ENCODE results near the gene CDH23. TPM values are rescaled to one million over a fixed set of nuclear protein-coding genes. Genes with fewer than 3 reads are reported as not detected.

CDH23 gene
- total RNA-seq, 1 experiment from 2014 or later, result 2.9 TPM

- TF ChIP-seq CTCF (IDR thresholded peaks at IDR 0.05) (no peak), GTF2I (CRISPR knock-in tag; conservative IDR thresholded peaks at IDR 0.05) (no peak), ZNF396 (CRISPR knock-in tag; IDR thresholded peaks at IDR 0.05; ENCODE audit: borderline replicate concordance) (no peak), NFYB (CRISPR knock-in tag; conservative IDR thresholded peaks at IDR 0.05; ENCODE audit: low read depth) (no peak)
Observed at GRCh38 chr10:71825217-71825616, 428.5 kb downstream of the CDH23 start (continued).

- ChIA-PET POLR2A (no interaction called here), CTCF (interaction anchor here (1.4 to 4.2 kb wide), 2 partner anchors 8 to 69 kb away, joined by 4 to 28 read pairs; no protein-coding TSS in a partner anchor)
- Mint-ChIP-seq H3K4me3 (no peak overlapping the region), H3K27me3 (ENCODE audit: low read depth) (no peaks in the 10 kb centered on the region), H3K4me1 (peaks cover 29% of the 10 kb centered on the region), H3K27ac (no peak overlapping the region), H3K36me3 (peaks cover 72% of the 10 kb centered on the region), H3K9me3 (no peaks in the 10 kb centered on the region)
- TF ChIP-seq RORB (CRISPR knock-in tag; IDR thresholded peaks at IDR 0.05), result no peak
- TF ChIP-seq ZNF671 (CRISPR knock-in tag; IDR thresholded peaks at IDR 0.05), result no peak
- ATAC-seq (no peak), DNase-seq (ENCODE audit: low spot score) (no peak)
Observed at GRCh38 chr10:71827852-71828251, 431.1 kb downstream of the CDH23 start.

DNA sequence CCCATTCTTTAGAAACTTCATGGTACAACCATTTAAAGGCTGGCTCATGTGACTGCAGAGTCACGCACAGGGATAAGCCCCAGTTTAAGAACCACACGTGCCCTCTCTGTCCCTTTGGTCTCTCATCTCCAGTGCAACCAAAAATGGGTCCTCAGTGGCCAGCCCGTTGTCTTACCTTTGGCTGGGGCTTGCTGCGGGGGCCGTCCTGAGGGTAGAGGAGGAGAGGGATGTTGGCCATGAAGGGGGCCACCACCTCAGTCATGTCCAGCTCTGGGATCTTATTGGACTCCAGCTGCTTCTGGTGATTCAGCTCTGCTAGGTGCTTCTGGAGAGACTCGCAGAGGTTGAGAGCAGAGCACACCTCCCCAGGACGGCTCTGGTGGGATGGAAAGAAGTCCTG, 432.0 kb downstream of the CDH23 start:
- POLR2A ChIA-PET, result no interaction called here
- CTCF ChIA-PET, result interaction anchor here (1.0 kb wide), 1 partner anchor 67 kb away, joined by 4 read pairs; no protein-coding TSS in a partner anchor
- Mint-ChIP-seq H3K9me3 (no peaks in the 10 kb centered on the region), H3K36me3 (peaks cover 71% of the 10 kb centered on the region), H3K4me3 (no peak overlapping the region), H3K27me3 (ENCODE audit: low read depth) (no peaks in the 10 kb centered on the region), H3K27ac (no peak overlapping the region), H3K4me1 (peaks cover 24% of the 10 kb centered on the region)
- TF ChIP-seq ETV6 (CRISPR knock-in tag; IDR thresholded peaks at IDR 0.05) (no peak), TEAD1 (CRISPR knock-in tag; IDR thresholded peaks at IDR 0.05) (no peak), ESRRA (CRISPR knock-in tag; IDR thresholded peaks at IDR 0.05; ENCODE audit: borderline replicate concordance) (no peak), SOX15 (CRISPR knock-in tag; IDR thresholded peaks at IDR 0.05) (no peak), NFATC4 (CRISPR knock-in tag; IDR thresholded peaks at IDR 0.05) (no peak), FOXP1 (CRISPR knock-in tag; IDR thresholded peaks at IDR 0.05; ENCODE audit: borderline replicate concordance) (no peak), RORB (CRISPR knock-in tag; IDR thresholded peaks at IDR 0.05) (no peak), OVOL2 (CRISPR knock-in tag; IDR thresholded peaks at IDR 0.05; ENCODE audit: borderline replicate concordance) (no peak), ELF4 (CRISPR knock-in tag; IDR thresholded peaks at IDR 0.05; ENCODE audit: low read depth) (no peak), FOXJ3 (CRISPR knock-in tag; IDR thresholded peaks at IDR 0.05; ENCODE audit: borderline replicate concordance) (no peak), ZMAT4 (CRISPR knock-in tag; IDR thresholded peaks at IDR 0.05) (no peak)
- TF ChIP-seq, protein P1, sequence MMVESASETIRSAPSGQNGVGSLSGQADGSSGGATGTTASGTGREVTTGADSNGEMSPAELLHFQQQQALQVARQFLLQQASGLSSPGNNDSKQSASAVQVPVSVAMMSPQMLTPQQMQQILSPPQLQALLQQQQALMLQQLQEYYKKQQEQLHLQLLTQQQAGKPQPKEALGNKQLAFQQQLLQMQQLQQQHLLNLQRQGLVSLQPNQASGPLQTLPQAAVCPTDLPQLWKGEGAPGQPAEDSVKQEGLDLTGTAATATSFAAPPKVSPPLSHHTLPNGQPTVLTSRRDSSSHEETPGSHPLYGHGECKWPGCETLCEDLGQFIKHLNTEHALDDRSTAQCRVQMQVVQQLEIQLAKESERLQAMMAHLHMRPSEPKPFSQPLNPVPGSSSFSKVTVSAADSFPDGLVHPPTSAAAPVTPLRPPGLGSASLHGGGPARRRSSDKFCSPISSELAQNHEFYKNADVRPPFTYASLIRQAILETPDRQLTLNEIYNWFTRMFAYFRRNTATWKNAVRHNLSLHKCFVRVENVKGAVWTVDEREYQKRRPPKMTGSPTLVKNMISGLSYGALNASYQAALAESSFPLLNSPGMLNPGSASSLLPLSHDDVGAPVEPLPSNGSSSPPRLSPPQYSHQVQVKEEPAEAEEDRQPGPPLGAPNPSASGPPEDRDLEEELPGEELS (CRISPR knock-in tag; IDR thresholded peaks at IDR 0.05), result no peak
- TF ChIP-seq, protein P2, sequence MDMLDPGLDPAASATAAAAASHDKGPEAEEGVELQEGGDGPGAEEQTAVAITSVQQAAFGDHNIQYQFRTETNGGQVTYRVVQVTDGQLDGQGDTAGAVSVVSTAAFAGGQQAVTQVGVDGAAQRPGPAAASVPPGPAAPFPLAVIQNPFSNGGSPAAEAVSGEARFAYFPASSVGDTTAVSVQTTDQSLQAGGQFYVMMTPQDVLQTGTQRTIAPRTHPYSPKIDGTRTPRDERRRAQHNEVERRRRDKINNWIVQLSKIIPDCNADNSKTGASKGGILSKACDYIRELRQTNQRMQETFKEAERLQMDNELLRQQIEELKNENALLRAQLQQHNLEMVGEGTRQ (CRISPR knock-in tag; IDR thresholded peaks at IDR 0.05), result no peak
- no peak for ATAC-seq
- no peak for DNase-seq (ENCODE audit: low spot score)

- Mint-ChIP-seq H3K27me3 (ENCODE audit: low read depth) (no peaks in the 10 kb centered on the region), H3K4me3 (no peak overlapping the region), H3K36me3 (peaks cover 71% of the 10 kb centered on the region), H3K4me1 (peaks cover 20% of the 10 kb centered on the region), H3K9me3 (no peaks in the 10 kb centered on the region), H3K27ac (no peak overlapping the region)
- no peak for ATAC-seq
- ChIA-PET POLR2A (no interaction called here), CTCF (interaction anchor here (1.0 kb wide), 1 partner anchor 67 kb away, joined by 4 read pairs; no protein-coding TSS in a partner anchor)
- DNase-seq (ENCODE audit: low spot score), result no peak
- TF ChIP-seq, protein P3, sequence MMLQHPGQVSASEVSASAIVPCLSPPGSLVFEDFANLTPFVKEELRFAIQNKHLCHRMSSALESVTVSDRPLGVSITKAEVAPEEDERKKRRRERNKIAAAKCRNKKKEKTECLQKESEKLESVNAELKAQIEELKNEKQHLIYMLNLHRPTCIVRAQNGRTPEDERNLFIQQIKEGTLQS (CRISPR knock-in tag; conservative IDR thresholded peaks at IDR 0.05), result no peak
- no peak for TF ChIP-seq E2F5 (CRISPR knock-in tag; IDR thresholded peaks at IDR 0.05)
- TF ChIP-seq CBFB (CRISPR knock-in tag; IDR thresholded peaks at IDR 0.05; ENCODE audit: low read depth), result no peak
- TF ChIP-seq PRRX2 (CRISPR knock-in tag; IDR thresholded peaks at IDR 0.05), result no peak
- TF ChIP-seq, protein P2 (CRISPR knock-in tag; IDR thresholded peaks at IDR 0.05), result no peak
- TF ChIP-seq SOX15 (CRISPR knock-in tag; IDR thresholded peaks at IDR 0.05), result no peak
- TF ChIP-seq CREM (CRISPR knock-in tag; IDR thresholded peaks at IDR 0.05), result no peak
- no peak for TF ChIP-seq NR2C2 (CRISPR knock-in tag; IDR thresholded peaks at IDR 0.05)
Observed at GRCh38 chr10:71829171-71829570, 432.5 kb downstream of the CDH23 start.

Measured in WTC11 (cell line).